ENCODE results near the gene SLC25A26.
A peak's percentile ranks its signal among the peaks of the same experiment; 100 is the strongest.

SLC25A26 gene

DNA sequence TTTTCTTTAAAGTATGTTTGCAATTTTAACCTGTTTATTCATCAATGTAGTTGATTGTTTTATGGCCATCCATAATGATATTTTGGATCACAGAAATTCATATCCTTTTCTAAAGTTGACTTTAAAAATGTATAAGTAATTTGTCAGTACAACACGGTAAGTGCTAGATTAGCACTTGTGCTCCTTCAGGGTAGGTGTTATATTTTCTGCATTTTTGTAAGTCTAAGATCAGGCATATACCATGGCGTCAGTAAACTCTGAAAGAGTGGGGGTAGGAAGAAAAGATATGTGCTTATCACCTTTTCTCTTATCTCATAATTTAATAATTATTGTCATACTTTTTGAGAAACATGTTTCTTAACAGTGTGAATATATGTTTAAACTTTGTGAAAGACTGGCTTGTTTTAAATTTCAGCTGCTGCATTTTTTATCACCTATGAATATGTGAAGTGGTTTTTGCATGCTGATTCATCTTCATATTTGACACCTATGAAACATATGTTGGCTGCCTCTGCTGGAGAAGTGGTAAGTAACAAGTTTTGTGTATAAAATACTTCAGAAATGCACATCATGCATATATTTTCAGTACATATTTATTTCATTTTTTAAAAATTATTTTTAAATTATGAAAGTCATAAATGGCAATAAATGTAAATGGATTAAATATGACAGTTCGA lies 22.1 kb downstream of the SLC25A26 start:
- Histone ChIP-seq H3K36me3 (ENCODE audit: insufficient read depth, low read length) (peaks cover 20% of the 10 kb centered on the region), H3K4me1 (ENCODE audit: control insufficient read depth, insufficient read depth, low read length, unreplicated experiment) (no peaks in the 10 kb centered on the region), H3K27ac (ENCODE audit: low read depth, low read length) (no peak overlapping the region), H3K27me3 (ENCODE audit: insufficient read depth, low read length) (no peaks in the 10 kb centered on the region), H3K79me2 (ENCODE audit: control insufficient read depth, insufficient read depth, low read length, unreplicated experiment) (no peaks in the 10 kb centered on the region), H2AFZ (ENCODE audit: low read length, unreplicated experiment) (no peak overlapping the region), H3K4me3 (ENCODE audit: low read depth, low read length) (no peak overlapping the region)

DNA sequence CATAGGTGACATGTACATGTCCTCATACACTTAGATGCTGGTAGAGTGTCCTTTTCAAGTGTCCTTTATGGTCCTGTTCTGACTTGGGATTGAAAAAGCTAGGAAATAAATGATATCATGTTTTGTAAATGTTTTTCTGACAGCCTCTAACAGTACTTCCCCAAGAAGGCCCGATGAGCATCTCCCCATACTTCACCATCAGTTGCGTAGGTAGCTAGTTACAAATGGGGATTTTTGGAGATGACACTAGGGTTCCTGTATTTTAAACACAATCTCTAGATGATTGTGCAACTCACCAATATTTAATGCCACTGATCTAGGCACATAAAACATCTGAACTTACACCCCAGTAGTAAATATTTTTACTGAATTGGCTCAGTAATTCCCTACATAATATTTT lies 27.8 kb downstream of the SLC25A26 start:
- H3K36me3 ChIP-seq (ENCODE audit: insufficient read depth, low read length) = peaks cover 6% of the 10 kb centered on the region; the same call in 1 of the 2 replicates
- no peak overlapping the region for H3K27ac ChIP-seq (ENCODE audit: low read depth, low read length)
- H3K27me3 ChIP-seq (ENCODE audit: insufficient read depth, low read length) = no peaks in the 10 kb centered on the region
- H2AFZ ChIP-seq (ENCODE audit: low read length, unreplicated experiment) = no peak overlapping the region
- H3K4me1 ChIP-seq (ENCODE audit: control insufficient read depth, insufficient read depth, low read length, unreplicated experiment) = no peaks in the 10 kb centered on the region
- H3K4me3 ChIP-seq (ENCODE audit: low read depth, low read length) = no peak overlapping the region
- H3K79me2 ChIP-seq (ENCODE audit: control insufficient read depth, insufficient read depth, low read length, unreplicated experiment) = no peaks in the 10 kb centered on the region

DNA sequence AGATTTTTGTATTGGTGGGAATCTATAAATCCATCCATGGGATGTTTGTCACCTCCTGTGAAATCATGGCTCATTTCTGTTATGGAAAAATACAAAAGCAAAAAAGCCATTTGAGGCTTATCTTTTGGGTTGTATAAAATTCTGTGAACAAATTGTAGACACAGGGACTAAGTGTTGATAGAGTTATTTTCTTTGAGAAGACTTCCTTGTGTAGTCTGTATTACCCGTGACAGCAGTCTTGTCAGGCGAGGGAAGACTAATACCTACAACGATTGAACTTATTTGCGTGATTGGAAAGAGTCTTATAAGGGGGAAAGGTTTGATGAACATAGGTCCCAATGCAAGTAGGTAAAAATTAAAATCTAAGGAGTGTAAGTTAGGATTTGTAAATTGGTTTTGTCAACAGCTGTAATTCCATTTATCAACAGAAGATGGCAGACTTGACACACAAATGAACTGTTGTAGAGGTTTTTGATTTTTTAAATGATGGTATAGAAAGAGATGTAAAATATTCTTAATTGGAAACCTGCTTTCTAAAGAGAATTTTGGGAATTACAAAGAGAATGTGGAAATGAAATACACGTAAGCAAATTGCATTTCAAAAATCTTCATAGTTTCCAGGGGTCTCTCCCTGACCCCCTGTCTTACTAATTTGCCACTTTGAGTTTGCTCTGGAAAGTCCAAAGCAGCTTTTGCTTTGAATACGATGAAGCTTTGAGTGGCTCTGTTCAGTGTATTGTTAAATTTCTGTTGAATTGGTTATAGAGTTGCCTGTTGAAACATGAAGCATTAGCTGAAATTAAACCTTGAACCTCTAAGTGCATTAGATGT lies 33.2 kb downstream of the SLC25A26 start:
- H3K4me1 ChIP-seq (ENCODE audit: control insufficient read depth, insufficient read depth, low read length, unreplicated experiment) = peaks cover 7% of the 10 kb centered on the region
- H3K79me2 ChIP-seq (ENCODE audit: control insufficient read depth, insufficient read depth, low read length, unreplicated experiment) = no peaks in the 10 kb centered on the region
- no peaks in the 10 kb centered on the region for H3K27me3 ChIP-seq (ENCODE audit: insufficient read depth, low read length)
- no peaks in the 10 kb centered on the region for H3K36me3 ChIP-seq (ENCODE audit: insufficient read depth, low read length)
- no peak overlapping the region for H3K27ac ChIP-seq (ENCODE audit: low read depth, low read length)
- no peak overlapping the region for H3K4me3 ChIP-seq (ENCODE audit: low read depth, low read length)
- H2AFZ ChIP-seq (ENCODE audit: low read length, unreplicated experiment) = no peak overlapping the region

DNA sequence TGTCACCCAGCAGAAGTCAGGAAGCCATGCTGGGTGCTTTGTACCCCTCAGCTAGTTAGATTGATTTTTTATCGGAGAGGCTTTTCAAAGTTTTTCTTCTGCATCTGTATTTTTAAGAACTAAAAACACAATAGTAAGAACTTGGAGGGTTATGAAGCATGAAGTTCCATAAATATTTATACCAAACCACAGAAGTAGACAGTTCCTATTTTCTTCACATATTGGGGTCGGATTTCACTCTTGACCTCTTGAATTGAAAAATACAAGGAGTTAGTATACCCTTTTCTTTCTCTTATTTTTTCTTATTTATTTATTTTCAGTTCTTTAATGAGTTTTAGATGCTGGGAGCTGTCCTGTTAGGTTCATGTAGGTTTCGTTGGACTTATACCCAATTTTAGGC lies 35.1 kb downstream of the SLC25A26 start:
- no peak overlapping the region for H3K27ac ChIP-seq (ENCODE audit: low read depth, low read length)
- no peaks in the 10 kb centered on the region for H3K27me3 ChIP-seq (ENCODE audit: insufficient read depth, low read length)
- H3K36me3 ChIP-seq (ENCODE audit: insufficient read depth, low read length) = no peaks in the 10 kb centered on the region
- H3K4me1 ChIP-seq (ENCODE audit: control insufficient read depth, insufficient read depth, low read length, unreplicated experiment) = peaks cover 20% of the 10 kb centered on the region
- no peak overlapping the region for H2AFZ ChIP-seq (ENCODE audit: low read length, unreplicated experiment)
- no peak overlapping the region for H3K4me3 ChIP-seq (ENCODE audit: low read depth, low read length)
- no peaks in the 10 kb centered on the region for H3K79me2 ChIP-seq (ENCODE audit: control insufficient read depth, insufficient read depth, low read length, unreplicated experiment)

DNA sequence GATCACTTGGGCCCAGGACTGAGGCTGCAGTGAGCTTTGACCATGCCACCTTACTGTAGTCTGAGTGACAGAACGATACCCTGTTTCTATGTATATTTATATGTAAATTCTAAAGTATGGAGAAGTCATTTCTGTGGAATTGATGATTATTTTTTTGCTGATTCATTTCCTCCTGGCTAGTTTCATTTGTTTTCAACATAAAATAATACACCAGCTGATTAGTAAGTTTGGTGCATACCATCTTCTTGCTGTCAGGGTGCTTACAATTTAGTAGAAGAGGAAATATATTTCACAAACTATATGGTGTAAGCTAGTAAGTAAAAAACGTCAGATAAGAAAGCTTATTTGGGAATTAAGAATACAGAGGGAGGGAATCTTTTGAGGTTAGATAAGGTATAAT lies 36.0 kb downstream of the SLC25A26 start:
- Histone ChIP-seq H3K27ac (ENCODE audit: low read depth, low read length) (peak overlapping the region; percentile 10), H3K4me3 (ENCODE audit: low read depth, low read length) (no peak overlapping the region), H3K79me2 (ENCODE audit: control insufficient read depth, insufficient read depth, low read length, unreplicated experiment) (no peaks in the 10 kb centered on the region), H3K36me3 (ENCODE audit: insufficient read depth, low read length) (no peaks in the 10 kb centered on the region), H2AFZ (ENCODE audit: low read length, unreplicated experiment) (no peak overlapping the region), H3K4me1 (ENCODE audit: control insufficient read depth, insufficient read depth, low read length, unreplicated experiment) (peaks cover 28% of the 10 kb centered on the region), H3K27me3 (ENCODE audit: insufficient read depth, low read length) (no peaks in the 10 kb centered on the region)

DNA sequence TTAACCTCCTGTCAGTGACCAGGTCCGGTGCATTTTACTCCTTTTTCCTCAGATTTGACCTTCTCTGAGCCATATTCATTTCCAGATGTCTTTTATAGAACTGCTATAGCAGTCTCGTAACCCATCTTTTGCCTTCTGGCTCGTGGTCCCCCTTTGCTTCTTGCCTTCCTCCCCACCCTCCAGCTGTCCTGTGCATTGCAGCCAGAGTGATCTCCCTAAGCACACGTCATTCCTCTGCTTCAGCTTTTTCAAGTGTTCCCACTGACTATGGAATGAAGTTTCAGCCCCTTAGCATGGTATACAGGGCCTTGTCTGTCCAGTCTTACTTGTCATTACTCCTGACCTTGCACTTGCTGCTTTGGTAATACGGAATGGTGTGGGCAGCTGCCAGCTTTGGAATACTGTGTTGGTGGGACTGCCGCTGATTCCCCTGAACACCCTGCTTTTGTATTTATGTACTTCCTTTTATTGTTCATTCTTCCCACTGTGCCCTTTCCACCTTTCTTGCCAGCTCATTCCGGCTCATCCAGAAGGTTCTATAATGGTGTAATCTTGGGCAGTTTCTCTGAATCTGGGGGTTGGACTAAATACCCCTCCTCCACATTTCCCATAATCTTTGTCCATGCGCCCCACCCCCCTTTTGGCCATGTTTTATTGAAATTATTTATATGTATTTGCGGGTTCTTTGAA lies 38.9 kb downstream of the SLC25A26 start:
- H3K36me3 ChIP-seq (ENCODE audit: insufficient read depth, low read length) = no peaks in the 10 kb centered on the region
- H2AFZ ChIP-seq (ENCODE audit: low read length, unreplicated experiment) = no peak overlapping the region
- no peaks in the 10 kb centered on the region for H3K79me2 ChIP-seq (ENCODE audit: control insufficient read depth, insufficient read depth, low read length, unreplicated experiment)
- no peaks in the 10 kb centered on the region for H3K27me3 ChIP-seq (ENCODE audit: insufficient read depth, low read length)
- H3K27ac ChIP-seq (ENCODE audit: low read depth, low read length) = no peak overlapping the region
- peaks cover 28% of the 10 kb centered on the region for H3K4me1 ChIP-seq (ENCODE audit: control insufficient read depth, insufficient read depth, low read length, unreplicated experiment)
- no peak overlapping the region for H3K4me3 ChIP-seq (ENCODE audit: low read depth, low read length)

DNA sequence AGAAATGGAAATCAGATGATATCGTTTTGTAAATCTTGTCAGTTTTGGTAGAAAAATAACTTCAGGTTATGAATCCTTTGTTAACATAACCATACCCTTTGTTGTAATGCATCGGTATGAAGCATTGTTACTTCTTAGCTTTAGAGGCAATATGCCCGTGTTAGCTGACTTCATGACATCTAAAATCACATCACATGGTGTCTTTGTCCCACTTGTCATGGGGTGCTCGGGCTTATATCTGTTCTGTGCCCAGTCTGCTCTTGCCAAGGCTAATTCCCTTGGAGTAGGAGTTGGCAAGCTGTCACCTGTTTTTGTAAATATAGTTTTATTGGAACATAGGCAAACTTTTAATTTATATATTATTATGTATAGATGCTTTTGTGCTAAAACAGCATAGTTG lies 39.6 kb downstream of the SLC25A26 start:
- Histone ChIP-seq H2AFZ (ENCODE audit: low read length, unreplicated experiment) (no peak overlapping the region), H3K27me3 (ENCODE audit: insufficient read depth, low read length) (no peaks in the 10 kb centered on the region), H3K27ac (ENCODE audit: low read depth, low read length) (no peak overlapping the region), H3K36me3 (ENCODE audit: insufficient read depth, low read length) (no peaks in the 10 kb centered on the region), H3K4me3 (ENCODE audit: low read depth, low read length) (no peak overlapping the region), H3K4me1 (ENCODE audit: control insufficient read depth, insufficient read depth, low read length, unreplicated experiment) (peaks cover 28% of the 10 kb centered on the region), H3K79me2 (ENCODE audit: control insufficient read depth, insufficient read depth, low read length, unreplicated experiment) (no peaks in the 10 kb centered on the region)

DNA sequence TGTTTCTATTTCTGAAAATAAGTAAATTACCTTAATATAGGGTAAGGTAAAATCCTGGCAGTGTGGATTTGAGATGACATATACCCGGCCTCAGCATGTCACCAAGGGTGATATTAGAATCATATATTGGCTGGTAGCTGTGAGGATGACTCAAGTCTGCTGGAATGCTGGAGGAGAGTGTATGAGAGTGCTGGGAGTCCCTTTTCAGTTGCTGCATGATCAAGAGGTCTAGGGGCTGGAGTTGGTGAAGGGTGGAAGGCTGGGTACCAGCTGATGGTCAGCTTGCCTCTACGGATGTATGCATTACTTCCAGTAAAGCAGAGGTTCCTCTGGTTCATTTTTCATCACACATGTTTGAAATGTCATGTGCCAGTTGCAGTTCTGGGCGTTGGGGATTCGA lies 40.6 kb downstream of the SLC25A26 start:
- Histone ChIP-seq H3K79me2 (ENCODE audit: control insufficient read depth, insufficient read depth, low read length, unreplicated experiment) (no peaks in the 10 kb centered on the region), H2AFZ (ENCODE audit: low read length, unreplicated experiment) (no peak overlapping the region), H3K27ac (ENCODE audit: low read depth, low read length) (no peak overlapping the region)

DNA sequence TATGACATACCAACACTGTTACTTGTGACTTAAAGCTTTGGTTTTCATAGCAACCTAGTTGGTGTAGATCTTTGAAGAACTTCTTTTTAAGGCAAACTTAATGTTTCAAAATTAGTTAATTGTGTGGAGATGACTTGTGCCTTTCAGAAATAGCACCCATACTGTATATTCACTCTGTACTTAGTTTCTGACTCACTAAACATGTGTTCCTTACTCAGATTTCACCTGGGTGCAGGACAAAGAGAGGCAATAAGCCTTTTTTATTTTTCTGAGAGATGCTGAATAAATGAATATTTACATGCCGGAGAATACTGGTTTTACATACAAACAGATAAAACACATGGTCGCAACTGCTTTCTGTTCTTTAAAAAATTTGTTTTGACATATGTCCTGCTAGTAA lies 44.8 kb downstream of the SLC25A26 start:
- H2AFZ ChIP-seq (ENCODE audit: low read length, unreplicated experiment) = no peak overlapping the region
- H3K36me3 ChIP-seq (ENCODE audit: insufficient read depth, low read length) = no peaks in the 10 kb centered on the region
- no peaks in the 10 kb centered on the region for H3K27me3 ChIP-seq (ENCODE audit: insufficient read depth, low read length)
- no peak overlapping the region for H3K4me3 ChIP-seq (ENCODE audit: low read depth, low read length)
- H3K79me2 ChIP-seq (ENCODE audit: control insufficient read depth, insufficient read depth, low read length, unreplicated experiment) = no peaks in the 10 kb centered on the region
- H3K27ac ChIP-seq (ENCODE audit: low read depth, low read length) = no peak overlapping the region
- H3K4me1 ChIP-seq (ENCODE audit: control insufficient read depth, insufficient read depth, low read length, unreplicated experiment) = peaks cover 10% of the 10 kb centered on the region

More for the DNA sequence above, 40.6 kb downstream of the SLC25A26 start:
- peaks cover 28% of the 10 kb centered on the region for H3K4me1 ChIP-seq (ENCODE audit: control insufficient read depth, insufficient read depth, low read length, unreplicated experiment)
- no peaks in the 10 kb centered on the region for H3K27me3 ChIP-seq (ENCODE audit: insufficient read depth, low read length)
- H3K36me3 ChIP-seq (ENCODE audit: insufficient read depth, low read length) = no peaks in the 10 kb centered on the region
- H3K4me3 ChIP-seq (ENCODE audit: low read depth, low read length) = no peak overlapping the region

DNA sequence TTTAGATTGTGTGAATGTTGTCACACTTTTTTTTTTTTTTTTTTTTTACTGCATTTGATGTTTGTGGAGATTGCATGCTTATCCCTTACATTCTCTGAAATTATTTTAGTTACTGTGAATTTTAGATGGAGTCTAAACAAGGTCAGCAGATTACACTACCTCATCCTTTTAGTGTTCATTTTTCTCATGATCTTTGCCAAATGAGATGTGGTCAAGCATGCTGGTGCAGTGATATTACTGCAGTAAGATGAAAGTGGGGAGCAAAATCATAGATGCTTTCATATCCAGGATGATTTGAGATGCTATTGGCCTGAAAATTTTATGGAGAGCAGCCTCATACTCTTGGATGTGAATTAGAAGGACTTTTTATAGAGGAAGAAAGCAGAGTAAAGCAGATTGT lies 45.8 kb downstream of the SLC25A26 start:
- H3K27ac ChIP-seq (ENCODE audit: low read depth, low read length) = no peak overlapping the region
- no peaks in the 10 kb centered on the region for H3K27me3 ChIP-seq (ENCODE audit: insufficient read depth, low read length)
- no peaks in the 10 kb centered on the region for H3K79me2 ChIP-seq (ENCODE audit: control insufficient read depth, insufficient read depth, low read length, unreplicated experiment)
- H3K4me3 ChIP-seq (ENCODE audit: low read depth, low read length) = no peak overlapping the region
- H3K36me3 ChIP-seq (ENCODE audit: insufficient read depth, low read length) = no peaks in the 10 kb centered on the region
- H3K4me1 ChIP-seq (ENCODE audit: control insufficient read depth, insufficient read depth, low read length, unreplicated experiment) = peaks cover 1% of the 10 kb centered on the region
- no peak overlapping the region for H2AFZ ChIP-seq (ENCODE audit: low read length, unreplicated experiment)
